ENCODE data around the gene NGEF. TPM values are rescaled to one million over a fixed set of nuclear protein-coding genes. Genes with fewer than 3 reads are reported as not detected.

Gene NGEF
- total RNA-seq, 1 experiment from 2014 or later, result 5.4 TPM

GRCh38 chr2:233010569-233011267 is 2.3 kb downstream of the NGEF start:
- no peak for TF ChIP-seq MYBL2 (CRISPR knock-in tag; IDR thresholded peaks at IDR 0.05)
- TF ChIP-seq TCF7 (CRISPR knock-in tag; IDR thresholded peaks at IDR 0.05; ENCODE audit: low read depth), result no peak
- TF ChIP-seq ZNF671 (CRISPR knock-in tag; IDR thresholded peaks at IDR 0.05), result no peak
- TF ChIP-seq IRF1 (CRISPR knock-in tag; IDR thresholded peaks at IDR 0.05), result no peak
- no peak for TF ChIP-seq HMGA2 (CRISPR knock-in tag; IDR thresholded peaks at IDR 0.05)
- no peak for TF ChIP-seq CDX4 (CRISPR knock-in tag; IDR thresholded peaks at IDR 0.05; ENCODE audit: borderline replicate concordance)
- no peak for TF ChIP-seq CTCF (IDR thresholded peaks at IDR 0.05)
- no peak for TF ChIP-seq ESRRA (CRISPR knock-in tag; IDR thresholded peaks at IDR 0.05; ENCODE audit: borderline replicate concordance)
- TF ChIP-seq MXD4 (CRISPR knock-in tag; IDR thresholded peaks at IDR 0.05; ENCODE audit: borderline replicate concordance), result no peak
- TF ChIP-seq PREB (CRISPR knock-in tag; IDR thresholded peaks at IDR 0.05; ENCODE audit: borderline replicate concordance), result no peak
- POLR2A ChIA-PET, result no interaction called here
- no peak overlapping the region; the same call in 1 of the 2 replicates for H3K27ac Mint-ChIP-seq
- ATAC-seq, result no peak
- H3K36me3 Mint-ChIP-seq, result no peaks in the 10 kb centered on the region
- H3K27me3 Mint-ChIP-seq (ENCODE audit: low read depth), result no peaks in the 10 kb centered on the region
- CTCF ChIA-PET, result no interaction called here
- no peaks in the 10 kb centered on the region for H3K4me1 Mint-ChIP-seq
- no peak overlapping the region for H3K4me3 Mint-ChIP-seq
- peaks cover 5% of the 10 kb centered on the region for H3K9me3 Mint-ChIP-seq
- DNase-seq (ENCODE audit: low spot score), result no peak

- no peaks in the 10 kb centered on the region for H3K9me3 Mint-ChIP-seq
- H3K27ac Mint-ChIP-seq, result no peak overlapping the region
- no peaks in the 10 kb centered on the region for H3K36me3 Mint-ChIP-seq
- H3K4me1 Mint-ChIP-seq, result no peaks in the 10 kb centered on the region
- DNase-seq (ENCODE audit: low spot score) (no peak), ATAC-seq (no peak)
- no peak overlapping the region for H3K4me3 Mint-ChIP-seq
- CTCF ChIA-PET, result no interaction called here
- POLR2A ChIA-PET, result no interaction called here
- no peaks in the 10 kb centered on the region; the same call in 1 of the 2 replicates for H3K27me3 Mint-ChIP-seq (ENCODE audit: low read depth)
- TF ChIP-seq SMAD3 (CRISPR knock-in tag; IDR thresholded peaks at IDR 0.05; ENCODE audit: borderline replicate concordance) (no peak), CREM (CRISPR knock-in tag; IDR thresholded peaks at IDR 0.05) (no peak), KAT7 (CRISPR knock-in tag; IDR thresholded peaks at IDR 0.05; ENCODE audit: borderline replicate concordance) (no peak), ZMAT4 (CRISPR knock-in tag; IDR thresholded peaks at IDR 0.05) (no peak), ATF6 (CRISPR knock-in tag; IDR thresholded peaks at IDR 0.05) (no peak), NR2C2 (CRISPR knock-in tag; IDR thresholded peaks at IDR 0.05) (no peak), USF2 (CRISPR knock-in tag; IDR thresholded peaks at IDR 0.05) (no peak), E2F1 (CRISPR knock-in tag; IDR thresholded peaks at IDR 0.05) (no peak), RELA (CRISPR knock-in tag; IDR thresholded peaks at IDR 0.05; ENCODE audit: borderline replicate concordance) (no peak), SMAD4 (CRISPR knock-in tag; IDR thresholded peaks at IDR 0.05) (no peak), MYBL2 (CRISPR knock-in tag; IDR thresholded peaks at IDR 0.05) (no peak), ZNF416 (CRISPR knock-in tag; IDR thresholded peaks at IDR 0.05) (no peak), SOX15 (CRISPR knock-in tag; IDR thresholded peaks at IDR 0.05) (no peak), ZNF219 (CRISPR knock-in tag; IDR thresholded peaks at IDR 0.05; ENCODE audit: borderline replicate concordance) (no peak)
These were observed 3.4 kb downstream of the NGEF start for GRCh38 chr2:233009661-233010060.
